Heart left ventricle (tissue), 13 donors: ENCODE measurements around the gene MGAT4A.

Experiments
- CTCF ChIP-seq, 12 donors: fragments of 200-600 bp; sonication (generic) in 4 of 12; IDR thresholded peaks; one replicate each; pipeline versions ENCODE4 v1.5.0 to v1.8.0; 2018 to 2022; ENCODE audit warnings: antibody characterized with exemption in 12 of 12, mild to moderate bottlenecking in 5 of 12
- POLR2A ChIP-seq, 2 donors: fragments of 450-650 bp; IDR thresholded peaks; one replicate each; pipeline ENCODE4 v1.6.1; 2017; ENCODE audit warnings: antibody characterized with exemption in 2 of 2, mild to moderate bottlenecking in 2 of 2, moderate library complexity in 2 of 2
- donor health status: ischemic (EF 13 %, LVEDD 7.1; RV severe dilation, severe dysfunction).
- donor health status: DM: no; HTN: yes; CAD: no.
- donor health status: DM: no; HTN: no; CAD: no.
- donor health status: ischemic (EF 25% LVEDD 6.9; RV normal size, moderate dysfunction).
- donor health status: ischemic (EF 25% LVEDD 5.7; RV mildly dilated, moderate dysfunction).
- donor health status: ischemic (EF 35%, LVEDD 5.7; RV mildly dilated, moderate dysfunction).
- donor health status: nonischemic (EF 11% LVEDD 7.7; RV severe dilation, severe dysfunction).
- donor health status: DM: yes; HTN: yes; CAD: no.
- donor health status: PGD.
- donor health status: ischemic (EF 29% LVEDD 5.4; RV normal size, mild dysfunction).
- donor health status: nonischemic (EF 23%, LVEDD 6.1; RV moderate dilation, normal function).

- TF ChIP-seq CTCF (IDR thresholded peaks at IDR 0.05) (no peak), POLR2A (IDR thresholded peaks at IDR 0.05) (no peak)
Measured at GRCh38 chr2:98647636-98648035, 83.3 kb downstream of the MGAT4A start.
